Stomach (tissue), 4 donors: ENCODE measurements around the gene RRAD.

Experiments used
- CTCF ChIP-seq, 7 experiments: fragments of 450-650 bp in 4 of 7; fragments of 200-600 bp in 3 of 7; sonication (generic) in 3 of 7; IDR thresholded peaks; one replicate each; pipeline ENCODE4 v1.5.1; 2016 to 2019; ENCODE audit warnings: antibody characterized with exemption in 7 of 7, control low read depth in 2 of 7, mild to moderate bottlenecking in 1 of 7
- EP300 ChIP-seq: sonication (generic); formaldehyde crosslinking; IDR thresholded peaks from one replicate; pipeline ENCODE4 v1.6.1; 2017; ENCODE audit warnings: antibody characterized with exemption
- POLR2A ChIP-seq, 4 donors: fragments of 450-650 bp; IDR thresholded peaks; one replicate each; pipeline ENCODE4 v1.6.1; 2016; ENCODE audit warnings: antibody characterized with exemption in 4 of 4, control low read depth in 2 of 4, mild to moderate bottlenecking in 1 of 4, moderate library complexity in 1 of 4
- POLR2AphosphoS5 ChIP-seq, 3 donors: sonication (generic); formaldehyde crosslinking; IDR thresholded peaks; one replicate each; pipeline ENCODE4 v1.6.1; 2016; ENCODE audit warnings: antibody characterized with exemption in 3 of 3

GRCh38 chr16:66898933-66899309 is 26.4 kb downstream of the RRAD start:
- no peak for TF ChIP-seq POLR2A (IDR thresholded peaks at IDR 0.05)
- no peak for TF ChIP-seq CTCF (IDR thresholded peaks at IDR 0.05)
- no peak for TF ChIP-seq POLR2AphosphoS5 (IDR thresholded peaks at IDR 0.05)
- no peak for TF ChIP-seq EP300
